HEK293T (cell line): ENCODE measurements around the gene FGGY.

Experiments used
- ARNT ChIP-seq: fragments of 450-650 bp; IDR thresholded peaks from 2 replicates; pipeline ENCODE4 v1.6.1; 2017; ENCODE audit warnings: mild to moderate bottlenecking
- BHLHE40 ChIP-seq: fragments of 450-650 bp; IDR thresholded peaks from 2 replicates; pipeline ENCODE4 v1.6.1; 2016; ENCODE audit warnings: mild to moderate bottlenecking, moderate library complexity, borderline replicate concordance
- ELF4 ChIP-seq: fragments of 450-650 bp; IDR thresholded peaks from 2 replicates; pipeline ENCODE4 v1.6.1; 2017; ENCODE audit warnings: antibody characterized with exemption
- FOXA1 ChIP-seq: fragments of 450-650 bp; IDR thresholded peaks from 2 replicates; pipeline ENCODE4 v1.6.1; 2016; ENCODE audit warnings: mild to moderate bottlenecking
- FOXK2 ChIP-seq: fragments of 450-650 bp; IDR thresholded peaks from 2 replicates; pipeline ENCODE4 v1.6.1; 2016; ENCODE audit warnings: mild to moderate bottlenecking
- FOXM1 ChIP-seq: fragments of 450-650 bp; IDR thresholded peaks from 2 replicates; pipeline ENCODE4 v1.6.1; 2017; ENCODE audit warnings: mild to moderate bottlenecking, borderline replicate concordance
- HDGF ChIP-seq: fragments of 450-650 bp; IDR thresholded peaks from 2 replicates; pipeline ENCODE4 v1.6.1; 2017; ENCODE audit warnings: antibody characterized with exemption, borderline replicate concordance
- L3MBTL2 ChIP-seq: fragments of 450-650 bp; conservative IDR thresholded peaks from 2 replicates; pipeline ENCODE4 v1.6.1; 2016; ENCODE audit warnings: mild to moderate bottlenecking
- LEF1 ChIP-seq: fragments of 450-650 bp; IDR thresholded peaks from 2 replicates; pipeline ENCODE4 v1.6.1; 2017; ENCODE audit warnings: mild to moderate bottlenecking, borderline replicate concordance
- PKNOX1 ChIP-seq: fragments of 450-650 bp; IDR thresholded peaks from 2 replicates; pipeline ENCODE4 v1.6.1; 2016
- SP1 ChIP-seq: fragments of 450-650 bp; IDR thresholded peaks from 2 replicates; pipeline ENCODE4 v1.6.1; 2017
- SUZ12 ChIP-seq: fragments of 450-650 bp; IDR thresholded peaks from 2 replicates; pipeline ENCODE4 v1.6.1; 2016; ENCODE audit warnings: mild to moderate bottlenecking
- TARDBP ChIP-seq: fragments of 450-650 bp; IDR thresholded peaks from 2 replicates; pipeline ENCODE4 v1.6.1; 2016
- ZNF384 ChIP-seq: fragments of 450-650 bp; IDR thresholded peaks from 2 replicates; pipeline ENCODE4 v1.6.1; 2016

- TF ChIP-seq ZNF384 (no peak), ELF4 (no peak), TARDBP (no peak), HDGF (no peak), FOXK2 (no peak), FOXA1 (no peak), FOXM1 (no peak), SP1 (no peak), BHLHE40 (no peak), LEF1 (no peak), PKNOX1 (no peak), SUZ12 (no peak), L3MBTL2 (no peak), ARNT (no peak)
Measured at GRCh38 chr1:59673573-59674450, 376.9 kb downstream of the FGGY start.
